ENCODE results near the gene LMBR1.
"Not testable (repeated sequence)": the region's sequence is repeated elsewhere in the genome, so short reads cannot be mapped to it uniquely, and the experiment has no call there.

Gene LMBR1, protein sequence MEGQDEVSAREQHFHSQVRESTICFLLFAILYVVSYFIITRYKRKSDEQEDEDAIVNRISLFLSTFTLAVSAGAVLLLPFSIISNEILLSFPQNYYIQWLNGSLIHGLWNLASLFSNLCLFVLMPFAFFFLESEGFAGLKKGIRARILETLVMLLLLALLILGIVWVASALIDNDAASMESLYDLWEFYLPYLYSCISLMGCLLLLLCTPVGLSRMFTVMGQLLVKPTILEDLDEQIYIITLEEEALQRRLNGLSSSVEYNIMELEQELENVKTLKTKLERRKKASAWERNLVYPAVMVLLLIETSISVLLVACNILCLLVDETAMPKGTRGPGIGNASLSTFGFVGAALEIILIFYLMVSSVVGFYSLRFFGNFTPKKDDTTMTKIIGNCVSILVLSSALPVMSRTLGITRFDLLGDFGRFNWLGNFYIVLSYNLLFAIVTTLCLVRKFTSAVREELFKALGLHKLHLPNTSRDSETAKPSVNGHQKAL

GRCh38 chr7:156892821-156893706 lies at the start of gene LMBR1:
TSS of gene LMBR1 (minus strand) at chr7:156893183. CDS start at chr7:156892993, 190 bp downstream.
- Histone ChIP-seq H3K27me3 (ENCODE audit: control insufficient read depth, insufficient read depth, low read length) (no peaks in the 10 kb centered on the region), H3K27ac (ENCODE audit: low read depth, low read length) (peak within 1 kb of the TSS; percentile 75; the same call in 1 of the 2 replicates), H3K9me3 (ENCODE audit: control insufficient read depth, insufficient read depth, low read depth, low read length) (no peaks in the 10 kb centered on the region), H3K4me1 (ENCODE audit: control insufficient read depth, insufficient read depth, low read length) (peaks cover 4% of the 10 kb centered on the region; the same call in 1 of the 2 replicates), H3K9ac (ENCODE audit: low read length) (peak within 1 kb of the TSS; percentile 89), H3K36me3 (ENCODE audit: control insufficient read depth, insufficient read depth, low read length) (no peaks in the 10 kb centered on the region), H3K4me3 (ENCODE audit: low read depth, low read length) (peak within 1 kb of the TSS; percentile 93)

- Histone ChIP-seq H3K4me3 (ENCODE audit: low read depth, low read length) (peak overlapping the region; percentile 19; the same call in 1 of the 2 replicates), H3K9ac (ENCODE audit: low read length) (no peak overlapping the region), H3K9me3 (ENCODE audit: control insufficient read depth, insufficient read depth, low read depth, low read length) (peaks cover 9% of the 10 kb centered on the region), H3K36me3 (ENCODE audit: control insufficient read depth, insufficient read depth, low read length) (no peaks in the 10 kb centered on the region), H3K4me1 (ENCODE audit: control insufficient read depth, insufficient read depth, low read length) (peaks cover 8% of the 10 kb centered on the region; the same call in 1 of the 2 replicates), H3K27ac (ENCODE audit: low read depth, low read length) (no peak overlapping the region), H3K27me3 (ENCODE audit: control insufficient read depth, insufficient read depth, low read length) (peaks cover 34% of the 10 kb centered on the region)
These were observed 49.7 kb upstream of the LMBR1 start for GRCh38 chr7:156942708-156943090.

DNA sequence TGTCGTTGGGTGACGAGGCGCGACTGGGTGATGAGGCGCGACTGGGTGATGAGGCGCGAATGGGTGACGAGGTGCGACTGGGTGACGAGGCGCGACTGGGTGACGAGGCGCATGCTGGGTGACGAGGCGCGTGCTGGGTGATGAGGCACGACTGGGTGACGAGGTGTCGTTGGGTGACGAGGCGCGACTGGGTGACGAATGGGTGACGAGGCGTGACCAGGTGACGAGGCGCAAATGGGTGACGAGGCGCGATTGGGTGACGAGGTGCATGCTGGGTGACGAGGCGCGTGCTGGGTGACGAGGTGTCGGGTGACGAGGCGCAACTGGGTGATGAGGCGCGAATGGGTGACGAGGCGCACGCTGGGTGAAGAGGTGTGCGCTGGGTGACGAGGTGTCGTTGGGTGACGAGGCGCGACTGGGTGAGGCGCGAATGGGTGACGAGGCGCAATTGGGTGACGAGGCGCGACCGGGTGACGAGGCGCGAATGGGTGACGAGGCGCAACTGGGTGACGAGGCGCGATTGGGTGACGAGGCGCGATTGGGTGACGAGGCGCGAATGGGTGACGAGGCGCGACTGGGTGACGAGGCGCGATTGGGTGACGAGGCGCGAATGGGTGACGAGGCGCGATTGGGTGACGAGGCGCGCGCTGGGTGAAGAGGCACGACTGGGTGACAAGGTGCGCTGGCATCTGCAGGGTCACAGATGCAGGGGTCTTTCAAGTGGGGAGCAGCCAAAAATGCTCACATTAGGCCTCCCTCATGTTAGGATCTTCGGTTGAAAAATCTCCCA lies 48.6 kb upstream of the LMBR1 start:
- H3K9me3 ChIP-seq (ENCODE audit: control insufficient read depth, insufficient read depth, low read depth, low read length) = peaks cover 9% of the 10 kb centered on the region
- no peaks in the 10 kb centered on the region for H3K36me3 ChIP-seq (ENCODE audit: control insufficient read depth, insufficient read depth, low read length)
- H3K27ac ChIP-seq (ENCODE audit: low read depth, low read length) = no peak overlapping the region
- no peak overlapping the region for H3K4me3 ChIP-seq (ENCODE audit: low read depth, low read length)
- H3K4me1 ChIP-seq (ENCODE audit: control insufficient read depth, insufficient read depth, low read length) = peaks cover 8% of the 10 kb centered on the region; the same call in 1 of the 2 replicates
- H3K27me3 ChIP-seq (ENCODE audit: control insufficient read depth, insufficient read depth, low read length) = peaks cover 34% of the 10 kb centered on the region
- H3K9ac ChIP-seq (ENCODE audit: low read length) = no peak overlapping the region

GRCh38 chr7:156940421-156941122 lies 47.6 kb upstream of the LMBR1 start:
- H3K27ac ChIP-seq (ENCODE audit: low read depth, low read length) = no peak overlapping the region
- no peak overlapping the region for H3K9ac ChIP-seq (ENCODE audit: low read length)
- H3K9me3 ChIP-seq (ENCODE audit: control insufficient read depth, insufficient read depth, low read depth, low read length) = peaks cover 9% of the 10 kb centered on the region
- peaks cover 8% of the 10 kb centered on the region; the same call in 1 of the 2 replicates for H3K4me1 ChIP-seq (ENCODE audit: control insufficient read depth, insufficient read depth, low read length)
- H3K36me3 ChIP-seq (ENCODE audit: control insufficient read depth, insufficient read depth, low read length) = no peaks in the 10 kb centered on the region
- no peak overlapping the region for H3K4me3 ChIP-seq (ENCODE audit: low read depth, low read length)
- peaks cover 34% of the 10 kb centered on the region for H3K27me3 ChIP-seq (ENCODE audit: control insufficient read depth, insufficient read depth, low read length)

- not testable (repeated sequence) for H3K9me3 ChIP-seq (ENCODE audit: control insufficient read depth, insufficient read depth, low read depth, low read length); H3K4me3 ChIP-seq (ENCODE audit: low read depth, low read length); H3K36me3 ChIP-seq (ENCODE audit: control insufficient read depth, insufficient read depth, low read length); H3K27ac ChIP-seq (ENCODE audit: low read depth, low read length); H3K4me1 ChIP-seq (ENCODE audit: control insufficient read depth, insufficient read depth, low read length); H3K27me3 ChIP-seq (ENCODE audit: control insufficient read depth, insufficient read depth, low read length); H3K9ac ChIP-seq (ENCODE audit: low read length)
These were observed 43.8 kb upstream of the LMBR1 start for GRCh38 chr7:156936766-156937165.

DNA sequence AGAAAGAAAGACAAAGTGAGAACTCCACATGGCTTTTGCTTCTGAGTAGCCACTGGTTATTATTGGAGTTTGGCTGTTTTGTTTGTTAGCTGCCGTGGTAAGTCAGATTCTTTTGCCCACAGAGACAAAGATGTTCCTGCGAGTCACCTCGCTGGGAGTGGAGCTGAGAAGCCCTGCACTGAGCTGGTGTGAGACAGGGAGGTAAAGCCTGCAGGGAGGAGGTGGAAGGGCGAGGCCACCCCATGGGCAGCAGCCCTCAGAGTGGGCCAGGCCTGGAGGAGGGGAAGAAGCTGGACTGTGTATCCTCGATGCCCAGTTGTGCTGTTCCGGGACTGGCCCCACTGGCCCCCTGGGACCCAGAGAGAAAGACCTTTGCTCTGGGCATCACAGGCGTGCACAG lies 42.3 kb upstream of the LMBR1 start:
- no peaks in the 10 kb centered on the region; the same call in 1 of the 2 replicates for H3K4me1 ChIP-seq (ENCODE audit: control insufficient read depth, insufficient read depth, low read length)
- no peak overlapping the region for H3K27ac ChIP-seq (ENCODE audit: low read depth, low read length)
- no peaks in the 10 kb centered on the region for H3K9me3 ChIP-seq (ENCODE audit: control insufficient read depth, insufficient read depth, low read depth, low read length)
- H3K27me3 ChIP-seq (ENCODE audit: control insufficient read depth, insufficient read depth, low read length) = no peaks in the 10 kb centered on the region
- no peak overlapping the region for H3K4me3 ChIP-seq (ENCODE audit: low read depth, low read length)
- H3K9ac ChIP-seq (ENCODE audit: low read length) = no peak overlapping the region
- no peaks in the 10 kb centered on the region for H3K36me3 ChIP-seq (ENCODE audit: control insufficient read depth, insufficient read depth, low read length)

GRCh38 chr7:156932006-156932405 lies 39.0 kb upstream of the LMBR1 start:
- Histone ChIP-seq H3K4me1 (ENCODE audit: control insufficient read depth, insufficient read depth, low read length) (no peaks in the 10 kb centered on the region; the same call in 1 of the 2 replicates), H3K27me3 (ENCODE audit: control insufficient read depth, insufficient read depth, low read length) (peaks cover 3% of the 10 kb centered on the region), H3K9me3 (ENCODE audit: control insufficient read depth, insufficient read depth, low read depth, low read length) (no peaks in the 10 kb centered on the region), H3K9ac (ENCODE audit: low read length) (no peak overlapping the region), H3K36me3 (ENCODE audit: control insufficient read depth, insufficient read depth, low read length) (no peaks in the 10 kb centered on the region), H3K27ac (ENCODE audit: low read depth, low read length) (no peak overlapping the region), H3K4me3 (ENCODE audit: low read depth, low read length) (no peak overlapping the region)

DNA sequence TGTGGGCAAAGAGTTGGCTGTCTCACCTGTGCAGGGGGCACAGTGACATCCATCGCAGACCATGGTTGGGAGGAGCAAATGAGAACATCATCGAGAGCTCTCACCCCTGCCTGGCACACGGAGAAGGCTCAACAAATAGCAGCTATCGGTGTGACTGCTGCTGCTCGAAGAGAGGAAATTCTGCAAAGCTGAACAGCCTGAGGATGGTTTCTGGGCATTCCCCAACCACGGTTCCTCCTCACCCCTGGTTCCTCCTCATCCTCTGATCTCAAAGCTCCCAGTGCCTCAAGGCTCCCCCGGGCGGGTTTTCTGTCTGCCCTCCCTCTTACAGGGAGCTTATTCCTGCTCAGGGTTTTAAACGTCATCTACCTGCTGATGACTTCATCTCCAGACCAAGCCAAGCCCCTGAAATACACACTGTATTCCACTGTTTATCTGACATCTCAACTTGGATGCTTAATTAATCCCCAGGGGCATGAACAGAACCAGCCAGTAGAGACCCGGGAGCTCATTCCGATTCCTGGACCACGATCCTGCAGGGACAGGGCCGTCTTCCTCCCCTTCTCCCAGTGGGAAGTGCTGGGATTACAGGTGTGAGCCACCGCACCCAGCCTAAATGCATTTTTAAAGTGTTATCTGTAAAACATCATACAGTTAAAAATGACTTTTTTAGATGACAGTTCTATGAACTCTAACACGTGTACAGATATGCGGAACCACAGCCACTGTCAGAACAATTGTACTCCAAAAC lies 37.0 kb upstream of the LMBR1 start:
- Histone ChIP-seq H3K9ac (ENCODE audit: low read length) (no peak overlapping the region), H3K4me1 (ENCODE audit: control insufficient read depth, insufficient read depth, low read length) (no peaks in the 10 kb centered on the region; the same call in 1 of the 2 replicates), H3K36me3 (ENCODE audit: control insufficient read depth, insufficient read depth, low read length) (no peaks in the 10 kb centered on the region), H3K9me3 (ENCODE audit: control insufficient read depth, insufficient read depth, low read depth, low read length) (no peaks in the 10 kb centered on the region), H3K4me3 (ENCODE audit: low read depth, low read length) (no peak overlapping the region), H3K27ac (ENCODE audit: low read depth, low read length) (no peak overlapping the region), H3K27me3 (ENCODE audit: control insufficient read depth, insufficient read depth, low read length) (peaks cover 3% of the 10 kb centered on the region)

DNA sequence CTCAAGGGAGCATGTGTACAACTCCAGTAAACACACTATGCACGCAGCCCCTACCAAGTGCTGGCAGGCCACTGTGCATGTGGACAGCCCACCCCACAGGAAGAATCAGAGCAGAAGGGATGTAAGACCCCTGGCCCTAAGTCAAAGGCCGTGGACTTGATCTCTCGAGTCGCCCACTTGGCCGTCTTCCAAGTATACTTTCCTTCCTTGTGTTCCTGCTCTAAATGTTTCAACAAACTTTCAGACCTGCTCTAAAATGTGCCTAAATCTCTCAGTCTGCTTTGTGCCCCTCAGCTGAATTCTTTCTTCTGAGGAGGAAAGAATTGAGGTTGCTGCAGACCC lies 35.4 kb upstream of the LMBR1 start:
- Histone ChIP-seq H3K9me3 (ENCODE audit: control insufficient read depth, insufficient read depth, low read depth, low read length) (no peaks in the 10 kb centered on the region), H3K9ac (ENCODE audit: low read length) (no peak overlapping the region), H3K27me3 (ENCODE audit: control insufficient read depth, insufficient read depth, low read length) (peaks cover 3% of the 10 kb centered on the region), H3K4me1 (ENCODE audit: control insufficient read depth, insufficient read depth, low read length) (no peaks in the 10 kb centered on the region; the same call in 1 of the 2 replicates), H3K27ac (ENCODE audit: low read depth, low read length) (no peak overlapping the region), H3K4me3 (ENCODE audit: low read depth, low read length) (no peak overlapping the region), H3K36me3 (ENCODE audit: control insufficient read depth, insufficient read depth, low read length) (no peaks in the 10 kb centered on the region)

Data from HUES6 (cell line).